HG02610 (cell line): ENCODE measurements around the gene VPS29.
"Not testable (repeated sequence)": the region's sequence is repeated elsewhere in the genome, so short reads cannot be mapped to it uniquely, and the experiment has no call there.

Experiments used
- ATAC-seq: cut with Tn5 transposase; IDR thresholded peaks from one replicate; pipeline ENCODE4 v1.9.1; 2021; ENCODE audit warnings: mild to moderate bottlenecking, moderate library complexity; ENCODE audit not compliant: unreplicated experiment

Gene VPS29

GRCh38 chr12:110528277-110528839 is 26.4 kb upstream of the VPS29 start:
- ATAC-seq: no peak

DNA sequence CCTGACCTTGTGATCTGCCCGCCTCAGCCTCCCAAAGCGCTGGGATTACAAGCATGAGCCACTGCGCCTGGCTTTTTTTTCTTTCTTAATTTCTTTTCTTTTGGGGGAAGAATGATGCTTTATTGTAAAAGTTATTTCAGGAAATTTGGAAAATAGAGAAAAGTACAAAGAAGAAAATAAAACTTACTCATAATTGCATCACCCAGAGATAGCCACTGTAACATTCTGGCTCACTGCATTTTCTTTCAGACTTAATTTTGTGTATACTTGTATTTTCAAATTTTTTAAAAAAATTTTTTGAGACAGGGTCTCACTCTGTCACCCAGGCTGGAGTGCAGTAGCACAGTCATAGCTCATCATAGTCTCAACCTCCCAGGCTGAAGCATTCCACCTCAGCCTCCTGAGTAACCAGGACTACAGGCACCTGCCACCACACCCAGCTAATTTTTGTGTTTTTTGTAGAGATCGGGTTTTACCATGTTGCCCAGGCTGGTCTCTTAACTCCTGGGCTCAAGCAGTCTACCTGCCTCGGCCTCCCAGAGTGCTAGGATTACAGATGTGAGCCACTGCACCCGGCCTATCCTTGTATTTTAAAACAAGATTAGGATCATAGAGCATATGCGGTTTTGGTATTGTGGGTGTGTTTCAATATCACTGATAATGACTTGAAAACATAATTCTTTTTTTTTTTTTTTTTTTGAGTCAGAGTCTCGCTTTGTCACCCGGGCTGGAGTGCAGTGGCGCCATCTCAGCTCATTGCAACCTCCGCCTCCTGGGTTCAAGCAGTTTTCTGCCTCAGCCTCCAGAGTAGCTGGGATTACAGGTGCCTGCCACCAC is 19.2 kb upstream of the VPS29 start:
- ATAC-seq: not testable (repeated sequence)

DNA sequence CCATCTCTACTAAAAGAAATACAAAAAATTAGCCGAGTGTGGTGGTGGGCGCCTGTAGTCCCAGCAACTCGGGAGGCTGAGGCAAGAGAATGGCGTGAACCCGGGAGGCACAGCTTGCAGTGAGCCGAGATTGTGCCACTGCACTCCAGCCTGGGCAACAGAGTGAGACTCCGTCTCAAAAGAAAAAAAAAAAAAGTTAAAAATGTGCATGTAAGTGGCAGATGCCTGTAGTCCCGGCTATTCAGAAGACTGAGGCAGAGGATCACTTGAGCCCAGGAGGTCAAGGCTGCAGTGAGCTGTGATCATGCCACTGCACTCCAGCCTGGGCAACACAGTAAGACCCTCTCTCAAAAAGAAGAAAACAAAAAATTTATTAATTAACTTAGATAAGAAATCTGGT is 16.1 kb upstream of the VPS29 start:
- not testable (repeated sequence) for ATAC-seq

DNA sequence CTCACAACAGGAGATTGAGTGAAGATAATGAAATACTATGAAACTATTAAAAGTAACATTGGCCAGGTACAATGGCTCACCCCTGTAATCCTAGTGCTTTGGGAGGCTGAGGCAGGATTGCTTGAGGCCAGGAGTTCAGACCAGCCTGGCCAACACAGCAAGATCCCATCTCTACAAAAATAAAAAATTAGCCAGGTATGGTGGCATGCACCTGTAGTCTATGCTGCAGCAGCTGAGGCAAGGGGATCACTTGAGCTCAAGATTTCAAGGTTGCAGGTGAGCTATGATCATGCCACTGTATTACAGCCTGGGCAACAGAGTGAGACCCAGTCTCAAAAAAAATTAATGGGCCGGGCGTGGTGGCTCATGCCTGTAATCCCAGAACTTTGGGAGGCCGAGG is 15.1 kb upstream of the VPS29 start:
- no peak for ATAC-seq

- ATAC-seq: no peak
These were observed 12.5 kb upstream of the VPS29 start for GRCh38 chr12:110514363-110514762.

DNA sequence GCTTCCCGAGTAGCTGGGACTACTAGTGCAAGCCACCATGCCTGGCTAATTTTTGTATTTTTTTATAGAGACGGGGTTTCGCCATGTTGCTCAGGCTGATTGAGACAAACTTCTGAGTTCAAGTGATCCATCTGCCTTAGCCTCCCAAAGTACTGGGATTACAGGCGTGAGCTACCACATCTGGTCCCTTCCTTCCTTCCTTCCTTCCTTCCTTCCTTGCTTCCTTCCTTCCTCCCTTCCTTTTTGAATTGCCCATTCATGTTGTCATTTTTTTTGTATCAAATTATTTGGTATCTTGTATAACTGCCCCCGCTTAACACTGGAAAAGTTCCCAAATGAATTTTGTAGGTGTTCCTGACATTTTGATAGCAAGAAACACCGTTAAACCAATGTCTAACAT is 11.9 kb upstream of the VPS29 start:
- no peak for ATAC-seq

GRCh38 chr12:110508071-110508586 is 6.2 kb upstream of the VPS29 start:
- ATAC-seq: no peak

GRCh38 chr12:110505332-110505731 is 3.4 kb upstream of the VPS29 start:
- no peak for ATAC-seq

GRCh38 chr12:110503432-110503831 is 1.5 kb upstream of the VPS29 start:
- no peak for ATAC-seq

GRCh38 chr12:110501399-110501751 is 536 bp downstream of the VPS29 start:
- peak; percentile 10 for ATAC-seq

DNA sequence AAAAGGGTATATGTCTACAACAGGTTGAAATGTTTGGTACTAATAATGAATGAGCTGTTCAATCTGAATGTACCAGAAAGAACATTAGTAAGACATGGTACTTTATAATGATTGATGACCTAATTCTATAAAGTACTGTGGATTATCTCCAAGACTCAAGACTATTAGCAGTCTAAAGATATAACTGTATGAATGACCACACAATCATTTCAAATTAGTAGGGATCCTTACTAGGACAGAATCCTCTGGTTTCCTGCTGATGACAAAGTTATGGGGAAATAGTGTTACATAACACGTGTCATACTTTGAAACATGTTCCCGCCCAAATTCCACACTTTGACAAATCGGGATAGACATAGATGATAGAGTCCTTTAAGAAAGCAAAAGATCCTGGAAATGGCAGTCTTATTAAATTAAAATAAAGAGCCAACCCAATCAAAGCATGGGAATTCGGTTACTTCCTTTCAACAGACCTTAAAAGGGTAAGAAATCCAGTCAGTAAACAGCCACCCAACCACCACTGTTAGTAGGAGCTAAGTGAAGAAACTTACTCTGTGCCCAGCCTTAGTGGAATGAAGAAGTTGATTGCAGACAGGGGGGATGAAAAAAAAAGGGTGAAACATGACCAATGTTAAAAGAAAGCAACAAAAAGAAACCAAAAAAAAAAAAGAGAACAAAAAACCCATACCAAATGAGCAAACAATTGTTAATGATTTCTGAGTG is 2.8 kb downstream of the VPS29 start:
- ATAC-seq: no peak

- no peak for ATAC-seq
These were observed 26.5 kb downstream of the VPS29 start for GRCh38 chr12:110475426-110475825.

DNA sequence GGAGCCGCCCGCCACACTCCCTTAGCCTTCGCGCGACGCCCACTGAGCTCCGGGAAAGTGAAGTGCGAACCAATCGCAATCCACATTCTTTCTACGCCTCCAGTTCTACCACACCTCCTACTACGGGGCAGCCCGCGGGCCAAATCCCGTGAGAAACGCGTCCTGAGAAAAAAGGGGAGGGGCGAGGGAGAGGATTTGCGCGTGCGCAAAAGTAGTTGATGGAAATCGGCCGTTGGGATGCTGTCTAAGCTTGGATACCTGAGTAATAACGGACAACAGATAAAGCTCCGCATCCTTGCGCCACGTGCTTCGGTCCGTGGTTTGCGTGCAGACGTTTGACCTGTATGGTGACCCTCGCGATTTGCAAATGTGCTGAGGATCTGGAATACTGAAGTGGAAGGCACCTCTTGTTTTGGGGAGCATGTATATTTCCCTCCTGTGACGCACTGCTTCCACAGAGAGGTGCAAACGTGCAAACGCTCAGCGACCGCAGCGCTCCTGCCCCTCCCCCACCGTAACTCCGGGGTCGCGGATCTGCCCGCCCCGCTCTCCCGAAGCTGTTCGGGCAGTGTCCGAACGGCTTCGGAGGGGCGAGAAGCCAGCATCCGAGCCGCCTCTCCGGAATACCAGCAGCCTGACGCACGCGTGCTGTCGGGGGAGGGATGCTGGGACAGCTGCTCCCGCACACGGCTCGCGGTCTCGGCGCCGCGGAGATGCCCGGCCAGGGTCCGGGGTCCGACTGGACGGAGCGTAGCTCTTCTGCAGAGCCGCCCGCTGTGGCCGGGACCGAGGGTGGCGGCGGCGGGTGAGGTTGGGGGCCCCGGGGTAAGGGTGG is 33.5 kb downstream of the VPS29 start, which contains the start of the genes FAM216A and GPN3:
TSS of gene FAM216A (plus strand) at position 632 of the 835 bp plus-strand sequence. CDS start at position 663, 31 bp downstream.
TSS of gene GPN3 (minus strand) at position 44 of the 835 bp plus-strand sequence. CDS start 54 bp downstream, outside the sequence.
- peak; percentile 69 for ATAC-seq

DNA sequence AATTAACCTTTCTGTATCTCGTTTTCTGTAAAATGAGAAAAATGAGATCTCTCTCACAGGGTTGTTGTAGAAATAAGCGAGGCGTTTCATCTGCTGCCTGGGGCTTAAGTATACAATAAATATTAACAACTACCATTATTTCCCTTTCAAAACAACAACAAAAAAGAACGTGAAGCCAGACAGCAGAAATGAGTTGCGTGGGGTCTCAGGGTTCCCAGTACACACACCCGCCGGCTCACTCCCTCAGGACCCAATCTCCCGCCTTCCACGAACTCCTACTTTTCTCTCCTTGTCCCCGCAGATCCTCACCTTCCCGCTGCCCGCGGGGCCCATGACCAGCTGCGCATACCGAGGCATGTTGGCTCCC is 34.1 kb downstream of the VPS29 start:
- ATAC-seq: no peak

DNA sequence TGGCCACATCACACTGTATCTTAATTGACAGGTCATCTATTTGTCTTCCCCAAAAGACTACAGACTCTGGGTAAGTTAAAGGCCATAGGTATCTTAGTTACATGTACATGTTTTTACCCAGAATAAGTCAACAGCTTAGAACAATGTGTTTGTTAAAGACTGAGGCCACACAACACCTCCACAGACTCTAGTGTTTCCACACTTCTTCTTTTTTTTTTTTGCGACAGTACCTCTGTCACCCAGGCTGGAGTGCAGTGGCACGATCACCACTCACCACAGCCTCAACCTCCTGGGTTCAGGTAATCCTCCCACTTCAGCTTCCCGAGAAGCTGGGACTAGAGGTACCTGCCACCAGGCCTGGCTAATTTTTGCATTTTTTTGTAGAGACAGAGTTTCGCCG is 35.1 kb downstream of the VPS29 start:
- no peak for ATAC-seq

- not testable (repeated sequence) for ATAC-seq
These were observed 36.1 kb downstream of the VPS29 start for GRCh38 chr12:110465765-110466164.

- no peak for ATAC-seq
These were observed 36.9 kb downstream of the VPS29 start for GRCh38 chr12:110465024-110465423.

DNA sequence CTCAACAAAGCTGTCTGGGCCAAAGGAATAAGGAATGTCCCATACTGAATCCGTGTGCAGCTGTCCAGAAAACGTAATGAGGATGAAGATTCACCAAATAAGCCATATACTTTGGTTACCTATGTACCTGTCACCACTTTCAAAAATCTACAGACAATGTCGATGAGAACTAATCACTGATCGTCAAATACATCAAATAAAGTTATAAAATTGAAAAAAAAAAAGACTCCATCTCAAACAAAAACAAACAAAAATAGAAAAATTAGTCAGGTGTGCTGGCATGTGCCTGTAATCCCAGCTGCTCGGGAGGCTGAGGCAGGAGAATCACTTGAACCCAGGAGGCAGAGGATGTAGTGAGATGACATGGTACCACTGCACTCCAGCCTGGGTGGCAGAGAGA is 40.7 kb downstream of the VPS29 start:
- not testable (repeated sequence) for ATAC-seq

DNA sequence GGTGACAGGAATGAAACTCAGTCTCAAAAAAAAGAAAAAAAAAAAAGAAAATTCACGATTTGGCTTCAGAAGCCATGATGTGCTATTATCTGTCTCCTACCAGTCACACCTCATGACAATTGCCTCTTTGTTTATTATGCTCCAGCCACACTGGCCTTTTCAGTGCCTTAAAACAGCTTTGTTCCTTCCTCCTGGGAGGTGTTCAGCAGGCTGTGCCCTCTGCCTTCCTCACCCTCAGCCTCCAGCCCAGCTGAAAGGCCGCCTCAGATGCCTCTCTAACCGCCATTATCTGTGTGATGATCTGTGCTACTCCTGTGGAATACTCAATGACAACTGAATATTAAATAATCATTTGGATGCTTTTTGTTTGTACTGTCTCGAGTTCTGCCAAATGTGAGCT is 43.2 kb downstream of the VPS29 start:
- ATAC-seq: no peak

GRCh38 chr12:110453569-110454296 is 48.2 kb downstream of the VPS29 start:
- ATAC-seq: no peak
